ENCODE data around the gene OXA1L.
"Not testable (repeated sequence)": the region's sequence is repeated elsewhere in the genome, so short reads cannot be mapped to it uniquely, and the experiment has no call there.

Gene OXA1L

GRCh38 chr14:22766457-22767322 is at the start of gene OXA1L:
Gene OXA1L (plus strand): TSS chr14:22766688. CDS start chr14:22766702, 14 bp downstream.
- peak; percentile 88 to 90 for DNase-seq (ENCODE audit: low read depth in 2 of 2)

- DNase-seq (ENCODE audit: low read depth in 2 of 2) = no peak
These were observed 48.4 kb upstream of the OXA1L start for GRCh38 chr14:22718091-22718490.

GRCh38 chr14:22721213-22721612 is 45.3 kb upstream of the OXA1L start:
- no peak for DNase-seq (ENCODE audit: low read depth in 2 of 2)

- no peak for DNase-seq (ENCODE audit: low read depth in 2 of 2)
These were observed 42.7 kb upstream of the OXA1L start for GRCh38 chr14:22723815-22724214.

- DNase-seq (ENCODE audit: low read depth in 2 of 2) = not testable (repeated sequence)
These were observed 41.6 kb upstream of the OXA1L start for GRCh38 chr14:22724847-22725246.

GRCh38 chr14:22725374-22725773 is 41.1 kb upstream of the OXA1L start:
- DNase-seq (ENCODE audit: low read depth in 2 of 2) = not testable (repeated sequence)

- DNase-seq (ENCODE audit: low read depth in 2 of 2) = no peak
These were observed 40.5 kb upstream of the OXA1L start for GRCh38 chr14:22726012-22726411.

GRCh38 chr14:22732062-22732461 is 34.4 kb upstream of the OXA1L start:
- DNase-seq (ENCODE audit: low read depth in 2 of 2) = not testable (repeated sequence)

GRCh38 chr14:22733829-22734228 is 32.7 kb upstream of the OXA1L start:
- DNase-seq (ENCODE audit: low read depth in 2 of 2) = no peak

- DNase-seq (ENCODE audit: low read depth in 2 of 2) = no peak
These were observed 31.4 kb upstream of the OXA1L start for GRCh38 chr14:22735096-22735495.

- not testable (repeated sequence) for DNase-seq (ENCODE audit: low read depth in 2 of 2)
These were observed 30.1 kb upstream of the OXA1L start for GRCh38 chr14:22736384-22736783.

- peak; percentile 42 to 44 for DNase-seq (ENCODE audit: low read depth in 2 of 2)
These were observed 29.4 kb upstream of the OXA1L start for GRCh38 chr14:22737052-22737451.

GRCh38 chr14:22739423-22739822 is 27.1 kb upstream of the OXA1L start:
- DNase-seq (ENCODE audit: low read depth in 2 of 2) = no peak

GRCh38 chr14:22740020-22740419 is 26.5 kb upstream of the OXA1L start:
- DNase-seq (ENCODE audit: low read depth in 2 of 2) = no peak

GRCh38 chr14:22747769-22748168 is 18.7 kb upstream of the OXA1L start:
- DNase-seq (ENCODE audit: low read depth in 2 of 2) = no peak

GRCh38 chr14:22748206-22748605 is 18.3 kb upstream of the OXA1L start:
- no peak for DNase-seq (ENCODE audit: low read depth in 2 of 2)

GRCh38 chr14:22748631-22749068 is 17.8 kb upstream of the OXA1L start:
- no peak for DNase-seq (ENCODE audit: low read depth in 2 of 2)

- no peak for DNase-seq (ENCODE audit: low read depth in 2 of 2)
These were observed 14.1 kb upstream of the OXA1L start for GRCh38 chr14:22752422-22752821.

GRCh38 chr14:22753586-22753985 is 12.9 kb upstream of the OXA1L start:
- no peak for DNase-seq (ENCODE audit: low read depth in 2 of 2)

GRCh38 chr14:22757972-22758650 is 8.4 kb upstream of the OXA1L start:
- DNase-seq (ENCODE audit: low read depth in 2 of 2) = not testable (repeated sequence)

GRCh38 chr14:22761734-22762133 is 4.8 kb upstream of the OXA1L start:
- DNase-seq (ENCODE audit: low read depth in 2 of 2) = no peak

GRCh38 chr14:22764382-22764781 is 2.1 kb upstream of the OXA1L start:
- DNase-seq (ENCODE audit: low read depth in 2 of 2) = no peak

- peak in 1 of 2 donors; percentile 23 for DNase-seq (ENCODE audit: low read depth in 2 of 2)
These were observed 768 bp downstream of the OXA1L start for GRCh38 chr14:22767323-22767589.
